Breast epithelium (tissue), 3 donors: ENCODE results near the gene SDR39U1.

Experiments
- CTCF ChIP-seq, 3 donors: fragments of 450-650 bp; IDR thresholded peaks; one replicate each; pipeline ENCODE4 v1.5.1; 2016 to 2017; ENCODE audit warnings: antibody characterized with exemption in 3 of 3, mild to moderate bottlenecking in 3 of 3, moderate library complexity in 3 of 3
- POLR2A ChIP-seq: fragments of 450-650 bp; IDR thresholded peaks from one replicate; pipeline ENCODE4 v1.6.1; 2016; ENCODE audit warnings: antibody characterized with exemption, mild to moderate bottlenecking, moderate library complexity
- POLR2AphosphoS5 ChIP-seq, 3 donors: sonication (generic); formaldehyde crosslinking; IDR thresholded peaks; one replicate each; pipeline ENCODE4 v1.6.1; 2017; ENCODE audit warnings: antibody characterized with exemption in 3 of 3

DNA sequence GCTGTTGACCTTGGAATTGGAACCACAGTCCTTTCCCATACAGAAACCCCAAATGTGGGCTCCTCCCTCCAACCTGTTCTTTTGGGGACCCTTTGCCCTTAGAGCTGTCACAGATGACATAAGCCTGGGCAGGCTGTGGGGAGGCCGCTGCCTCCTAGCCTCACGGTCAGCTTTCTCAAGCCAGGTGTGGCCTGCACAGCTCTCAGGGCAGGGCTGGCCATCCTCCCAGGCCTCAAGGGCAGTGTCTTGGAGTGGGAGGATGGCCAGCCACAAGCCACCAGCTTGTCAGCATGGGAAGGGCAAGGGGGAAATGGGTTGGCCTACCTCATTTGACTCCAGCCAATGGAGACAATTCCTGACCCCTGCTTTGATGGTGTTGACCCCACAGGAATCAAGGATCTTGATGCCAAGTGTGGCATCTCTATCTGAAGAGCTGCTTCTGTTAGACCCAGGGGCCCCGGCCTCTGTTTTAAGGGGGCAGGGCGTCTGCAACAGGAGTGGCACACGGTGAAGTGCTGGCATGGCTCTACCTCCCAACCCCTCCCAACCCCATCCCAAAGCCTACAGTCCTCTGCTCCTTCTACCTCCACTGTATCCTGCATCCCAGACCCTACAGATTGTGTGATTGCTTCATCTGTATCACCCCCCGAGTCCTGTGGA, 24.6 kb downstream of the SDR39U1 start:
- no peak for TF ChIP-seq POLR2A
- TF ChIP-seq POLR2AphosphoS5 (IDR thresholded peaks at IDR 0.05) = no peak
- no peak for TF ChIP-seq CTCF (IDR thresholded peaks at IDR 0.05)
